A549 (cell line): ENCODE measurements around the gene CAMP.

Experiments
- ATOH8 ChIP-seq: fragments of 250-450 bp; sonication (Bioruptor Pico); IDR thresholded peaks from 2 replicates; pipeline ENCODE4 v1.5.0; 2020; ENCODE audit warnings: low read depth, mild to moderate bottlenecking, moderate library complexity
- CBX2 ChIP-seq: fragments of 200-600 bp; sonication (generic); IDR thresholded peaks from 2 replicates; pipeline ENCODE4 v1.6.1; 2016; ENCODE audit warnings: low read depth, mild to moderate bottlenecking, borderline replicate concordance
- CEBPB ChIP-seq, 2 experiments: fragments of >200 bp in 1 of 2; sonication (Bioruptor Twin) in 1 of 2; formaldehyde crosslinking in 1 of 2; IDR thresholded peaks; 2 replicates each; pipeline ENCODE4 v1.6.1; 2012 to 2016
- EP300 ChIP-seq, 2 experiments: fragments of >200 bp; sonication (Bioruptor Twin); formaldehyde crosslinking; IDR thresholded peaks; 2 replicates in 1 of 2; 3 replicates in 1 of 2; pipeline ENCODE4 v1.6.1; 2016 to 2017
- FOSL2 ChIP-seq, 2 experiments: fragments of 450-650 bp in 1 of 2; fragments of >200 bp in 1 of 2; sonication (Bioruptor Twin) in 1 of 2; formaldehyde crosslinking; IDR thresholded peaks; 2 replicates each; pipeline versions ENCODE4 v1.5.0 to v1.6.1; 2016 to 2020; ENCODE audit warnings: mild to moderate bottlenecking in 1 of 2, moderate library complexity in 1 of 2
- NR3C1 ChIP-seq: fragments of >200 bp; sonication (Bioruptor Twin); formaldehyde crosslinking; IDR thresholded peaks from 3 replicates; pipeline ENCODE4 v1.6.1; 2017
- POLR2A ChIP-seq: IDR thresholded peaks from 2 replicates; pipeline ENCODE4 v1.6.1; 2012; ENCODE audit warnings: mild to moderate bottlenecking, low read length
- RAD21 ChIP-seq, 2 experiments: fragments of >200 bp in 1 of 2; sonication (Bioruptor Twin) in 1 of 2; formaldehyde crosslinking in 1 of 2; IDR thresholded peaks in 1 of 2; conservative IDR thresholded peaks in 1 of 2; 2 replicates in 1 of 2; 3 replicates in 1 of 2; pipeline ENCODE4 v1.6.1; 2012 to 2018; ENCODE audit warnings: inconsistent platforms in 1 of 2
- RNF2 ChIP-seq: fragments of 200-600 bp; sonication (generic); IDR thresholded peaks from 2 replicates; pipeline ENCODE4 v1.6.1; 2016; ENCODE audit warnings: low read depth, mild to moderate bottlenecking, antibody characterized with exemption, moderate library complexity, borderline replicate concordance
- TF ChIP-seq, protein P1 (sequence below): fragments of >200 bp; sonication (Bioruptor Twin); formaldehyde crosslinking; IDR thresholded peaks from 3 replicates; pipeline ENCODE4 v1.5.1; 2016

GRCh38 chr3:48219543-48219942 is 3.8 kb upstream of the CAMP start:
- TF ChIP-seq, protein P1, sequence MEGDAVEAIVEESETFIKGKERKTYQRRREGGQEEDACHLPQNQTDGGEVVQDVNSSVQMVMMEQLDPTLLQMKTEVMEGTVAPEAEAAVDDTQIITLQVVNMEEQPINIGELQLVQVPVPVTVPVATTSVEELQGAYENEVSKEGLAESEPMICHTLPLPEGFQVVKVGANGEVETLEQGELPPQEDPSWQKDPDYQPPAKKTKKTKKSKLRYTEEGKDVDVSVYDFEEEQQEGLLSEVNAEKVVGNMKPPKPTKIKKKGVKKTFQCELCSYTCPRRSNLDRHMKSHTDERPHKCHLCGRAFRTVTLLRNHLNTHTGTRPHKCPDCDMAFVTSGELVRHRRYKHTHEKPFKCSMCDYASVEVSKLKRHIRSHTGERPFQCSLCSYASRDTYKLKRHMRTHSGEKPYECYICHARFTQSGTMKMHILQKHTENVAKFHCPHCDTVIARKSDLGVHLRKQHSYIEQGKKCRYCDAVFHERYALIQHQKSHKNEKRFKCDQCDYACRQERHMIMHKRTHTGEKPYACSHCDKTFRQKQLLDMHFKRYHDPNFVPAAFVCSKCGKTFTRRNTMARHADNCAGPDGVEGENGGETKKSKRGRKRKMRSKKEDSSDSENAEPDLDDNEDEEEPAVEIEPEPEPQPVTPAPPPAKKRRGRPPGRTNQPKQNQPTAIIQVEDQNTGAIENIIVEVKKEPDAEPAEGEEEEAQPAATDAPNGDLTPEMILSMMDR, result no peak
- TF ChIP-seq RAD21 (conservative IDR thresholded peaks at IDR 0.05 in 1 of 2, IDR thresholded peaks at IDR 0.05 in 1 of 2), result no peak
- TF ChIP-seq EP300 (IDR thresholded peaks at IDR 0.05), result no peak
- no peak for TF ChIP-seq POLR2A
- no peak for TF ChIP-seq CEBPB (IDR thresholded peaks at IDR 0.05)
- no peak for TF ChIP-seq RNF2
- no peak for TF ChIP-seq NR3C1
- TF ChIP-seq FOSL2 (IDR thresholded peaks at IDR 0.05), result no peak
- no peak for TF ChIP-seq FOSL2 (CRISPR knock-in tag; IDR thresholded peaks at IDR 0.05)
- TF ChIP-seq ATOH8 (CRISPR knock-in tag), result no peak
- no peak for TF ChIP-seq CBX2
